Endothelial cell of umbilical vein (primary cell): ENCODE data around the gene VMP1.

ENCODE experiments used
- CTCF ChIP-seq, 2 donors: IDR thresholded peaks; 1 replicate in 1 of 2; 2 replicates in 1 of 2; pipeline ENCODE4 v1.5.1; 2011; ENCODE audit warnings: low read length in 2 of 2, mild to moderate bottlenecking in 2 of 2, moderate library complexity in 2 of 2, control low read depth in 1 of 2, inconsistent platforms in 1 of 2, low read depth in 1 of 2; ENCODE audit not compliant: insufficient read depth in 1 of 2; ENCODE audit errors: extremely low read depth in 1 of 2
- EZH2 ChIP-seq: IDR thresholded peaks from 2 replicates; pipeline ENCODE4 v1.6.1; 2012; ENCODE audit warnings: borderline replicate concordance, low read depth, mild to moderate bottlenecking, moderate library complexity, low read length, inconsistent platforms; ENCODE audit not compliant: severe bottlenecking
- FOS ChIP-seq: IDR thresholded peaks from 2 replicates; pipeline ENCODE4 v1.6.1; 2011; ENCODE audit warnings: mild to moderate bottlenecking, low read length, moderate library complexity, borderline replicate concordance; ENCODE audit not compliant: insufficient read depth
- GATA2 ChIP-seq: IDR thresholded peaks from 2 replicates; pipeline ENCODE4 v1.7.0; 2011; ENCODE audit warnings: low read depth, mild to moderate bottlenecking, moderate library complexity, mixed read lengths, low read length; ENCODE audit not compliant: insufficient read length, insufficient read depth
- JUN ChIP-seq: IDR thresholded peaks from 2 replicates; pipeline ENCODE4 v1.6.1; 2011; ENCODE audit warnings: borderline replicate concordance, low read depth; ENCODE audit not compliant: insufficient read length, insufficient read depth
- MYC ChIP-seq: IDR thresholded peaks from one replicate; pipeline ENCODE4 v1.6.1; 2011; ENCODE audit warnings: mild to moderate bottlenecking, low read depth, low read length
- POLR2A ChIP-seq: IDR thresholded peaks from 2 replicates; pipeline ENCODE4 v1.6.1; 2012; ENCODE audit warnings: low read depth, mild to moderate bottlenecking, control low read depth, low read length
- POLR2AphosphoS5 ChIP-seq: IDR thresholded peaks from 2 replicates; pipeline ENCODE4 v1.6.1; 2012; ENCODE audit warnings: low read depth, mild to moderate bottlenecking, control low read depth, low read length, moderate library complexity; ENCODE audit not compliant: insufficient read depth
- TF ChIP-seq, protein P1 (sequence below): IDR thresholded peaks from 2 replicates; pipeline ENCODE4 v1.6.1; 2011; ENCODE audit not compliant: insufficient read depth, insufficient read length

- no peak for TF ChIP-seq POLR2A
- TF ChIP-seq JUN: no peak
- TF ChIP-seq POLR2AphosphoS5: no peak
- no peak for TF ChIP-seq CTCF (IDR thresholded peaks at IDR 0.05; ENCODE audit: extremely low read depth in 1 of 2, insufficient read depth in 1 of 2, low read depth in 1 of 2, low read length in 2 of 2)
- TF ChIP-seq MYC: no peak
- TF ChIP-seq, protein P1, sequence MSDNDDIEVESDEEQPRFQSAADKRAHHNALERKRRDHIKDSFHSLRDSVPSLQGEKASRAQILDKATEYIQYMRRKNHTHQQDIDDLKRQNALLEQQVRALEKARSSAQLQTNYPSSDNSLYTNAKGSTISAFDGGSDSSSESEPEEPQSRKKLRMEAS: no peak
- TF ChIP-seq EZH2: no peak
- TF ChIP-seq FOS: no peak
- TF ChIP-seq GATA2: no peak
Observed at GRCh38 chr17:59888145-59888750, 180.8 kb downstream of the VMP1 start.
